HepG2 (cell line): ENCODE data around the gene ERCC6. TPM values are rescaled to one million over a fixed set of nuclear protein-coding genes. Genes with fewer than 3 reads are reported as not detected.
A peak's percentile ranks its signal among the peaks of the same experiment; 100 is the strongest.

ENCODE experiments used
- ATF7 ChIP-seq, 2 experiments: fragments of 450-650 bp in 1 of 2; sonication (generic) in 1 of 2; formaldehyde crosslinking in 1 of 2; IDR thresholded peaks; 2 replicates each; pipeline versions ENCODE4 v1.4.0 to v1.6.1; 2016 to 2020; ENCODE audit warnings: antibody characterized with exemption in 1 of 2, mild to moderate bottlenecking in 1 of 2, missing genetic modification reagents in 1 of 2
- BRCA1 ChIP-seq: sonication (generic); formaldehyde crosslinking; IDR thresholded peaks from 2 replicates; pipeline ENCODE4 v1.4.0; 2020; ENCODE audit warnings: missing genetic modification reagents
- ERF ChIP-seq: IDR thresholded peaks from 2 replicates; pipeline ENCODE4 v1.6.1; 2018; ENCODE audit warnings: missing biosample characterization, missing genetic modification reagents
- GLI4 ChIP-seq: sonication (generic); formaldehyde crosslinking; IDR thresholded peaks from 2 replicates; pipeline ENCODE4 v1.5.1; 2020; ENCODE audit warnings: missing genetic modification reagents, mild to moderate bottlenecking, moderate library complexity, borderline replicate concordance
- HOXD1 ChIP-seq: sonication (generic); formaldehyde crosslinking; IDR thresholded peaks from 2 replicates; pipeline ENCODE4 v1.5.0; 2020; ENCODE audit warnings: missing genetic modification reagents
- NFYC ChIP-seq: IDR thresholded peaks from 2 replicates; pipeline ENCODE4 v1.6.1; 2016; ENCODE audit warnings: missing genetic modification reagents, missing compliant biosample characterization
- TFE3 ChIP-seq: IDR thresholded peaks from 2 replicates; pipeline ENCODE4 v1.6.1; 2016
- TGIF2 ChIP-seq: IDR thresholded peaks from 2 replicates; pipeline ENCODE4 v1.6.1; 2016; ENCODE audit warnings: control low read depth, missing compliant biosample characterization
- UBTF ChIP-seq: sonication (generic); formaldehyde crosslinking; IDR thresholded peaks from 2 replicates; pipeline ENCODE4 v1.4.0; 2020; ENCODE audit warnings: mild to moderate bottlenecking, missing genetic modification reagents
- WIZ ChIP-seq: sonication (generic); formaldehyde crosslinking; IDR thresholded peaks from 2 replicates; pipeline ENCODE4 v1.5.1; 2020; ENCODE audit warnings: mild to moderate bottlenecking, missing genetic modification reagents
- ZBTB3 ChIP-seq: sonication (generic); formaldehyde crosslinking; IDR thresholded peaks from 2 replicates; pipeline ENCODE4 v1.4.0; 2020; ENCODE audit warnings: low read depth, mild to moderate bottlenecking, moderate library complexity, missing genetic modification reagents, borderline replicate concordance
- ZNF562 ChIP-seq: sonication (generic); formaldehyde crosslinking; IDR thresholded peaks from 2 replicates; pipeline ENCODE4 v1.8.0; 2022; ENCODE audit warnings: missing genetic modification reagents, borderline replicate concordance
- ZNF563 ChIP-seq: sonication (generic); formaldehyde crosslinking; IDR thresholded peaks from 2 replicates; pipeline ENCODE4 v1.8.0; 2022; ENCODE audit warnings: mild to moderate bottlenecking, moderate library complexity, missing genetic modification reagents
- ZNF737 ChIP-seq: sonication (generic); formaldehyde crosslinking; IDR thresholded peaks from 2 replicates; pipeline ENCODE4 v1.5.0; 2020; ENCODE audit warnings: missing genetic modification reagents, mild to moderate bottlenecking, borderline replicate concordance
- ZNF878 ChIP-seq: sonication (generic); formaldehyde crosslinking; IDR thresholded peaks from 2 replicates; pipeline ENCODE4 v1.8.1; 2023; ENCODE audit warnings: mild to moderate bottlenecking, missing genetic modification reagents, moderate library complexity
- polyA plus RNA-seq, 8 experiments: library from polyadenylated mRNA; depleted of rRNA in 3 of 8; stranded (reverse) in 7 of 8; unstranded in 1 of 8; fragments of >200 nt; fragmentation: Illumina TruSeq in 4 of 8; extraction: Trizol in 4 of 8; gene quantifications; 2 replicates each; pipeline versions ENCODE4 v1.2.1 to v1.2.3, GENCODE V29; 2011 to 2016; ENCODE audit warnings: low read depth in 4 of 8, missing spikeins in 1 of 8, mixed read lengths in 1 of 8; ENCODE audit not compliant: insufficient read depth in 1 of 8
- total RNA-seq, 5 experiments: library from RNA; depleted of rRNA; stranded (reverse); fragments of >200 nt; fragmentation: Illumina TruSeq; extraction: Trizol; gene quantifications; 2 replicates each; pipeline ENCODE4 v1.2.3, GENCODE V29; 2016; ENCODE audit warnings: low read depth in 1 of 5
- TF ChIP-seq, protein P1 (sequence below): sonication (generic); formaldehyde crosslinking; IDR thresholded peaks from 2 replicates; pipeline ENCODE4 v1.8.0; 2022; ENCODE audit warnings: mild to moderate bottlenecking, missing genetic modification reagents, moderate library complexity
- TF ChIP-seq, protein P2 (sequence below), 2 experiments: sonication (generic) in 1 of 2; formaldehyde crosslinking in 1 of 2; IDR thresholded peaks; 2 replicates each; pipeline versions ENCODE4 v1.5.1 to v1.6.1; 2011 to 2020; ENCODE audit warnings: borderline replicate concordance in 1 of 2, low read depth in 1 of 2, low read length in 1 of 2, mild to moderate bottlenecking in 1 of 2, missing genetic modification reagents in 1 of 2, moderate library complexity in 1 of 2
- TF ChIP-seq, protein P3 (sequence below): sonication (generic); formaldehyde crosslinking; IDR thresholded peaks from 2 replicates; pipeline ENCODE4 v1.4.0; 2020; ENCODE audit warnings: mild to moderate bottlenecking, missing genetic modification reagents

The ERCC6 gene
- total and polyA plus RNA-seq, 2 of the 13 experiments (the other 11 are each of a cell fraction or from before 2014, with no cell fraction given) = 5.1 to 9.8 TPM

- TF ChIP-seq HOXD1 (CRISPR knock-in tag) (0 out of 2 replicates have a peak, but pooled peaks have one; percentile 3), UBTF (CRISPR knock-in tag) (peak; percentile 30; the same call in 1 of the 2 replicates), ZNF563 (CRISPR knock-in tag) (no peak), ZBTB3 (CRISPR knock-in tag) (no peak), ERF (CRISPR knock-in tag) (no peak), ATF7 (IDR thresholded peaks at IDR 0.05) (no peak), ATF7 (CRISPR knock-in tag; IDR thresholded peaks at IDR 0.05) (no peak), NFYC (CRISPR knock-in tag) (no peak), GLI4 (CRISPR knock-in tag) (no peak), WIZ (no peak), TGIF2 (CRISPR knock-in tag) (no peak), TFE3 (CRISPR knock-in tag) (no peak), BRCA1 (CRISPR knock-in tag) (no peak), ZNF562 (CRISPR knock-in tag) (no peak), ZNF878 (CRISPR knock-in tag) (no peak), ZNF737 (CRISPR knock-in tag) (peak; percentile 22; the same call in 1 of the 2 replicates)
- TF ChIP-seq, protein P1, sequence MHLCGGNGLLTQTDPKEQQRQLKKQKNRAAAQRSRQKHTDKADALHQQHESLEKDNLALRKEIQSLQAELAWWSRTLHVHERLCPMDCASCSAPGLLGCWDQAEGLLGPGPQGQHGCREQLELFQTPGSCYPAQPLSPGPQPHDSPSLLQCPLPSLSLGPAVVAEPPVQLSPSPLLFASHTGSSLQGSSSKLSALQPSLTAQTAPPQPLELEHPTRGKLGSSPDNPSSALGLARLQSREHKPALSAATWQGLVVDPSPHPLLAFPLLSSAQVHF = peak; percentile 20; the same call in 1 of the 2 replicates
- TF ChIP-seq, protein P2, sequence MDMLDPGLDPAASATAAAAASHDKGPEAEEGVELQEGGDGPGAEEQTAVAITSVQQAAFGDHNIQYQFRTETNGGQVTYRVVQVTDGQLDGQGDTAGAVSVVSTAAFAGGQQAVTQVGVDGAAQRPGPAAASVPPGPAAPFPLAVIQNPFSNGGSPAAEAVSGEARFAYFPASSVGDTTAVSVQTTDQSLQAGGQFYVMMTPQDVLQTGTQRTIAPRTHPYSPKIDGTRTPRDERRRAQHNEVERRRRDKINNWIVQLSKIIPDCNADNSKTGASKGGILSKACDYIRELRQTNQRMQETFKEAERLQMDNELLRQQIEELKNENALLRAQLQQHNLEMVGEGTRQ (IDR thresholded peaks at IDR 0.05; ENCODE audit: low read depth, low read length) = no peak
- TF ChIP-seq, protein P2 (CRISPR knock-in tag; IDR thresholded peaks at IDR 0.05; ENCODE audit: borderline replicate concordance) = peak; percentile 76
- TF ChIP-seq, protein P3, sequence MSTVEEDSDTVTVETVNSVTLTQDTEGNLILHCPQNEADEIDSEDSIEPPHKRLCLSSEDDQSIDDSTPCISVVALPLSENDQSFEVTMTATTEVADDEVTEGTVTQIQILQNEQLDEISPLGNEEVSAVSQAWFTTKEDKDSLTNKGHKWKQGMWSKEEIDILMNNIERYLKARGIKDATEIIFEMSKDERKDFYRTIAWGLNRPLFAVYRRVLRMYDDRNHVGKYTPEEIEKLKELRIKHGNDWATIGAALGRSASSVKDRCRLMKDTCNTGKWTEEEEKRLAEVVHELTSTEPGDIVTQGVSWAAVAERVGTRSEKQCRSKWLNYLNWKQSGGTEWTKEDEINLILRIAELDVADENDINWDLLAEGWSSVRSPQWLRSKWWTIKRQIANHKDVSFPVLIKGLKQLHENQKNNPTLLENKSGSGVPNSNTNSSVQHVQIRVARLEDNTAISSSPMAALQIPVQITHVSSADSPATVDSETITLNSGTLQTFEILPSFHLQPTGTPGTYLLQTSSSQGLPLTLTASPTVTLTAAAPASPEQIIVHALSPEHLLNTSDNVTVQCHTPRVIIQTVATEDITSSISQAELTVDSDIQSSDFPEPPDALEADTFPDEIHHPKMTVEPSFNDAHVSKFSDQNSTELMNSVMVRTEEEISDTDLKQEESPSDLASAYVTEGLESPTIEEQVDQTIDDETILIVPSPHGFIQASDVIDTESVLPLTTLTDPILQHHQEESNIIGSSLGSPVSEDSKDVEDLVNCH = no peak
Measured at GRCh38 chr10:49539320-49539885, 482 bp upstream of the ERCC6 start (continued).
